HG02943 (cell line): ENCODE results near the gene NRP2.

Experiments
- ATAC-seq: cut with Tn5 transposase; IDR thresholded peaks from one replicate; pipeline ENCODE4 v1.9.1; 2021; ENCODE audit warnings: mild to moderate bottlenecking, low read depth, moderate library complexity; ENCODE audit not compliant: unreplicated experiment

Gene NRP2

DNA sequence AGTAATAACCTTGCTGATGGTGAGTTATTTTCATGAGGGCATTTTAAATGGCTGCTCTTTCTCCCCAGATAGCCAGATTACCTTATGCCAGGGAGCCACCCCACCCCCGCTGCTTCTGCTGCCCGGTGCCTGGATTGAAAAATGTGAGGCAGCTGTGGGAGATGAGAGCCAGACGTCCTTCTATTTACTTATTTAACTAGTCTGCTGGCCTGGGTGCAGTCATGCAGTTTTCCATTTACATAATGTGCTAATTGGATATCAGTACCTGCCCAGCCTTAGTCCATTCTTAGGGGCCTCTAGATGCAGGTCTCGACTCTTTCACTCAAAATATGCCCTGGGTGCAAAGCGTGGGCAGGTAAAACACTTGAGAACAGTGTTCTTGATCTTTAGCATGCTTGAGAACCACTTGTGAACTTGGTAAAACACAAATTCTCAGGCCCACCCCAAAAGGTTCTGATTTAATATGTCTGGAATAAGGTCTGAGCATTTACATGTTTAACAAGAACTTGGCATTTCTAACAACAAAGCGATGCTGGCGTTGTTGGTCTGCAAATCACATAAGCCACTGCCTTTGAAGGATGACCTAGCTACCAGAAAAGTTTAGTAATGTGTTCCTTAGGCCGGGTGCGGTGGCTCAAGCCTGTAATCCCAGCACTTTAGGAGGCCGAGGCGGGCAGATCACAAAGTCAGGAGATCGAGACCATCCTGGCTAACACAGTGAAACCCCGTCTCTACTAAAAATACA is 154.3 kb downstream of the NRP2 start:
- no peak for ATAC-seq

DNA sequence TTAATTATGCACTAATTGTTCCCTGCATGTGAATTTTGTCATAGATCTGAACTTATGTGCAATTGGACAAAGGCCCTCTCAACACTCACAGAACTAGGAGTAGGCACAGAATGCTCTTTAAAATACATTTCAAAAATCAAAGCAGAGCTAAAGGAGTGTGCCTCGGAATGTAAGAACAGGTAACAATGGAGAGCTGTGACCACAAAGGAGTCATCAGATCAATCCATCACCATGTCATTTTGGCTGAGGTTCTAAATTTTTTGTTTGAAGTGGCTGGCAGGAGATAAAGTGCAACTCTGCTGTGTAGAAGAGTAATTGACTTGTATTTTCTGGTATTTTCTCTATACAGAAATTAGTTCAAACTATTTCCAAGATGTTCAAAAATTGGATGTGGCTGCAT is 155.4 kb downstream of the NRP2 start:
- no peak for ATAC-seq

DNA sequence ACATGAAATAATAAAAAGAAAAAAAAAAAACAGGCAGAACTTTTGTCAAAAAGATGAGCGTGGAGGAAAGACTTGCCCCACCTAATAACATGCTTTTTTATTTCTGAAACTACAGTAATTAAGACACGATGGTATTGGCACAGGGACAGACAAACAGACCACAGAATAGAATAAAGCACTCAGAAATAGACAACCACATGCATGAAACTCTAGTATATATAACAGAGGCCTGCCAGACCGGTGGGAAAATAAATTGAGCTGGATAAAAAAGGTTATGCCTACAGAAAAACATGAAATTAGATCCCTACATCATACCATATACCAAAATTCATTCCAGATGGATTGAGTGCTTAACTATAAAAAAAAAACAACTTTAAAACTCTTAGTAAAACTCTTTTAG is 163.1 kb downstream of the NRP2 start:
- ATAC-seq = no peak
